ENCODE results near the gene DNTTIP2. TPM values are rescaled to one million over a fixed set of nuclear protein-coding genes. Genes with fewer than 3 reads are reported as not detected.

Gene DNTTIP2
- polyA plus RNA-seq, 1 of the 3 experiments (the other 2 are of a cell fraction) = 9.6 TPM

GRCh38 chr1:93846992-93847810, 31.8 kb downstream of the DNTTIP2 start (continued):
- TF ChIP-seq, protein P1, sequence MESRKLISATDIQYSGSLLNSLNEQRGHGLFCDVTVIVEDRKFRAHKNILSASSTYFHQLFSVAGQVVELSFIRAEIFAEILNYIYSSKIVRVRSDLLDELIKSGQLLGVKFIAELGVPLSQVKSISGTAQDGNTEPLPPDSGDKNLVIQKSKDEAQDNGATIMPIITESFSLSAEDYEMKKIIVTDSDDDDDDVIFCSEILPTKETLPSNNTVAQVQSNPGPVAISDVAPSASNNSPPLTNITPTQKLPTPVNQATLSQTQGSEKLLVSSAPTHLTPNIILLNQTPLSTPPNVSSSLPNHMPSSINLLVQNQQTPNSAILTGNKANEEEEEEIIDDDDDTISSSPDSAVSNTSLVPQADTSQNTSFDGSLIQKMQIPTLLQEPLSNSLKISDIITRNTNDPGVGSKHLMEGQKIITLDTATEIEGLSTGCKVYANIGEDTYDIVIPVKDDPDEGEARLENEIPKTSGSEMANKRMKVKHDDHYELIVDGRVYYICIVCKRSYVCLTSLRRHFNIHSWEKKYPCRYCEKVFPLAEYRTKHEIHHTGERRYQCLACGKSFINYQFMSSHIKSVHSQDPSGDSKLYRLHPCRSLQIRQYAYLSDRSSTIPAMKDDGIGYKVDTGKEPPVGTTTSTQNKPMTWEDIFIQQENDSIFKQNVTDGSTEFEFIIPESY (IDR thresholded peaks at IDR 0.05; ENCODE audit: borderline replicate concordance, low read depth) = peak; percentile 13; the same call in 1 of the 2 replicates
- TF ChIP-seq POLR2AphosphoS5 (IDR thresholded peaks at IDR 0.05; ENCODE audit: low read depth, low read length) (peak; percentile 72), SIN3A (IDR thresholded peaks at IDR 0.05; ENCODE audit: borderline replicate concordance, low read depth, low read length) (no peak; the same call in 1 of the 2 replicates), CTCF (IDR thresholded peaks at IDR 0.05) (no peak)
- TF ChIP-seq, protein P2, sequence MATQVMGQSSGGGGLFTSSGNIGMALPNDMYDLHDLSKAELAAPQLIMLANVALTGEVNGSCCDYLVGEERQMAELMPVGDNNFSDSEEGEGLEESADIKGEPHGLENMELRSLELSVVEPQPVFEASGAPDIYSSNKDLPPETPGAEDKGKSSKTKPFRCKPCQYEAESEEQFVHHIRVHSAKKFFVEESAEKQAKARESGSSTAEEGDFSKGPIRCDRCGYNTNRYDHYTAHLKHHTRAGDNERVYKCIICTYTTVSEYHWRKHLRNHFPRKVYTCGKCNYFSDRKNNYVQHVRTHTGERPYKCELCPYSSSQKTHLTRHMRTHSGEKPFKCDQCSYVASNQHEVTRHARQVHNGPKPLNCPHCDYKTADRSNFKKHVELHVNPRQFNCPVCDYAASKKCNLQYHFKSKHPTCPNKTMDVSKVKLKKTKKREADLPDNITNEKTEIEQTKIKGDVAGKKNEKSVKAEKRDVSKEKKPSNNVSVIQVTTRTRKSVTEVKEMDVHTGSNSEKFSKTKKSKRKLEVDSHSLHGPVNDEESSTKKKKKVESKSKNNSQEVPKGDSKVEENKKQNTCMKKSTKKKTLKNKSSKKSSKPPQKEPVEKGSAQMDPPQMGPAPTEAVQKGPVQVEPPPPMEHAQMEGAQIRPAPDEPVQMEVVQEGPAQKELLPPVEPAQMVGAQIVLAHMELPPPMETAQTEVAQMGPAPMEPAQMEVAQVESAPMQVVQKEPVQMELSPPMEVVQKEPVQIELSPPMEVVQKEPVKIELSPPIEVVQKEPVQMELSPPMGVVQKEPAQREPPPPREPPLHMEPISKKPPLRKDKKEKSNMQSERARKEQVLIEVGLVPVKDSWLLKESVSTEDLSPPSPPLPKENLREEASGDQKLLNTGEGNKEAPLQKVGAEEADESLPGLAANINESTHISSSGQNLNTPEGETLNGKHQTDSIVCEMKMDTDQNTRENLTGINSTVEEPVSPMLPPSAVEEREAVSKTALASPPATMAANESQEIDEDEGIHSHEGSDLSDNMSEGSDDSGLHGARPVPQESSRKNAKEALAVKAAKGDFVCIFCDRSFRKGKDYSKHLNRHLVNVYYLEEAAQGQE (IDR thresholded peaks at IDR 0.05; ENCODE audit: low read depth, low read length) = no peak

DNA sequence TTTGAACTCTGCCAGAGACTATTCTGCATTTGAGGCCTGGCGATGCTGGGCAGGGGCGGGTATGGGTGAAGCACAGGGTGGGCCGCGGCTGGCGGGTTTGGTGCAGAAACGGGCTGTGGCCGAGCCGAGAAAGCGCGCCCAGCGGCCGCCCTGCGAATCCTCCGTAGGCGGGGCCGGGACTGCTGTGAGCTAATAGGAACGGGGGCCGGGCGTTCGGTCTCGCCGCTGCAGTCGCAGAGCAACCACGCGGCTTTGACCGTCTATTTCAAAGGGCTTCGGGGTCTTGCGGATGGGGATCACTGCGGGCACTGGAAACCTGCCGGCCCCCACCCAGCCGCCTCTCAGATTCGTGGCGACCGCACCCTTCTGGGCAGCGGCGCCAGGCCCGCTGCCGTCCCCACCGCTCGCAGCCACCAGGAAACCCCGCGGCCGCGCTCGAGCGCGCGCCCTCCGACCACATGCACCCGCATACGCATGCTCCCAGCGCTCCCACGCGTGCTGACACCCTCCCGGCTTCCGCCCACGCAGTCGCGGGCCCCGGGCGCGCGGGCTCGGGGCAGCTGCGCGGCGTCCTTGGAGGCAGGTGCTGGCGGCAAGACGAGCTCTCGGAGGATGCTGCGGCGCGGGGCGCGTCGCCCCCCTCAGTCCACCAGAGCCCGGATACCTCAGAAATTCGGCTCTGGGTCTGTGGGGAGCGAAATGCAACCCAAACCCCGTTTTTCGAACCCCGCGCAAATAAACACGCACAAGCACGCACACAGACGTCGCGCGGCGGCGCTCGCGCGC, 32.6 kb downstream of the DNTTIP2 start:
- Histone ChIP-seq H2AFZ (ENCODE audit: low read depth) (peak overlapping the region; percentile 78), H3K79me2 (ENCODE audit: insufficient read depth) (peaks cover 9% of the 10 kb centered on the region; the same call in 1 of the 2 replicates), H3K9me3 (no peaks in the 10 kb centered on the region), H3K27ac (ENCODE audit: low read depth in 2 of 2, low read length in 1 of 2) (peak overlapping the region; percentile 88 to 96), H3K9me2 (no peaks in the 10 kb centered on the region), H3K4me3 (ENCODE audit: low read depth in 2 of 2, low read length in 1 of 2) (peak overlapping the region; percentile 85 to 94), H3K4me1 (ENCODE audit: control insufficient read depth in 1 of 2, insufficient read depth in 2 of 2, low read depth in 1 of 2, low read length in 1 of 2) (peaks cover 23% of the 10 kb centered on the region in 2 experiments; a peak in 3 of 4 replicates), H3F3A (replicated peaks; ENCODE audit: insufficient read depth) (peaks cover 35% of the 10 kb centered on the region), H3K9ac (peak overlapping the region; percentile 88), H3K36me3 (replicated peaks in 1 of 2; ENCODE audit: control insufficient read depth in 1 of 2, insufficient read depth in 2 of 2, low read length in 1 of 2) (peaks cover 0 to 4% of the 10 kb centered on the region in 2 experiments), H4K20me1 (ENCODE audit: insufficient read depth) (no peaks in the 10 kb centered on the region), H3K4me2 (peak overlapping the region; percentile 94), H3K27me3 (ENCODE audit: insufficient read depth) (no peaks in the 10 kb centered on the region)
- CTCF ChIA-PET = interaction anchor here (0.8 to 8.4 kb wide), 12 partner anchors 19 to 545 kb away, joined by 3 to 231 read pairs (median 4); no protein-coding TSS in a partner anchor
- DNase-seq = peak; percentile 90
- POLR2A ChIA-PET = interaction anchor here (0.6 to 2.0 kb wide), 11 partner anchors 19 to 229 kb away, joined by 3 to 11 read pairs (median 4); partner anchors contain the start of gene DNTTIP2
- 0% methylated on average over 26 of the region's 94 CpGs for WGBS (ENCODE audit: low lambda C conversion rate)
- TF ChIP-seq RFX5 (IDR thresholded peaks at IDR 0.05; ENCODE audit: low read length) = no peak
- TF ChIP-seq, protein P2 (IDR thresholded peaks at IDR 0.05; ENCODE audit: low read depth, low read length) = 0 out of 2 replicates have a peak, but pooled peaks have one; percentile 7
- TF ChIP-seq, protein P3, sequence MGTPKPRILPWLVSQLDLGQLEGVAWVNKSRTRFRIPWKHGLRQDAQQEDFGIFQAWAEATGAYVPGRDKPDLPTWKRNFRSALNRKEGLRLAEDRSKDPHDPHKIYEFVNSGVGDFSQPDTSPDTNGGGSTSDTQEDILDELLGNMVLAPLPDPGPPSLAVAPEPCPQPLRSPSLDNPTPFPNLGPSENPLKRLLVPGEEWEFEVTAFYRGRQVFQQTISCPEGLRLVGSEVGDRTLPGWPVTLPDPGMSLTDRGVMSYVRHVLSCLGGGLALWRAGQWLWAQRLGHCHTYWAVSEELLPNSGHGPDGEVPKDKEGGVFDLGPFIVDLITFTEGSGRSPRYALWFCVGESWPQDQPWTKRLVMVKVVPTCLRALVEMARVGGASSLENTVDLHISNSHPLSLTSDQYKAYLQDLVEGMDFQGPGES (IDR thresholded peaks at IDR 0.05; ENCODE audit: low read depth, low read length) = no peak
- TF ChIP-seq FOXM1 (IDR thresholded peaks at IDR 0.05; ENCODE audit: low read depth) = no peak
- TF ChIP-seq RAD21 (IDR thresholded peaks at IDR 0.05; ENCODE audit: low read length) = no peak; the same call in 1 of the 2 replicates
- peak; percentile 44; the same call in 1 of the 2 replicates for TF ChIP-seq POLR2AphosphoS5 (IDR thresholded peaks at IDR 0.05; ENCODE audit: low read depth, low read length)
- TF ChIP-seq EP300 (IDR thresholded peaks at IDR 0.05; ENCODE audit: borderline replicate concordance in 1 of 2, low read depth in 1 of 2, low read length in 1 of 2) = no peak
- TF ChIP-seq MEF2A (IDR thresholded peaks at IDR 0.05; ENCODE audit: borderline replicate concordance, low read depth) = no peak
- no peak for TF ChIP-seq EZH2phosphoT487 (IDR thresholded peaks at IDR 0.05; ENCODE audit: borderline replicate concordance, low read depth)

All from SK-N-SH (cell line).